GM12878 (cell line): Measurements from ENCODE around the gene COQ4. TPM values are rescaled to one million over a fixed set of nuclear protein-coding genes. Genes with fewer than 3 reads are reported as not detected.

Experiments used
- BHLHE40 ChIP-seq, 2 experiments: fragments of 450-650 bp in 1 of 2; IDR thresholded peaks; 2 replicates each; pipeline ENCODE4 v1.6.1; 2011 to 2017; ENCODE audit warnings: low read depth in 2 of 2, borderline replicate concordance in 1 of 2, improper control_type of control experiment in 1 of 2, low read length in 1 of 2, mild to moderate bottlenecking in 1 of 2
- BRCA1 ChIP-seq: IDR thresholded peaks from 2 replicates; pipeline ENCODE4 v1.6.1; 2011; ENCODE audit warnings: low read depth, low read length, improper control_type of control experiment
- CREB1 ChIP-seq: IDR thresholded peaks from 2 replicates; pipeline ENCODE4 v1.6.1; 2012; ENCODE audit warnings: low read depth, mild to moderate bottlenecking, inconsistent platforms
- DPF2 ChIP-seq: fragments of 450-650 bp; IDR thresholded peaks from 2 replicates; pipeline ENCODE4 v1.6.1; 2017; ENCODE audit warnings: mild to moderate bottlenecking
- FOXK2 ChIP-seq: fragments of 450-650 bp; IDR thresholded peaks from 2 replicates; pipeline ENCODE4 v1.6.1; 2017; ENCODE audit warnings: mild to moderate bottlenecking, moderate library complexity
- NBN ChIP-seq: fragments of 450-650 bp; IDR thresholded peaks from 2 replicates; pipeline ENCODE4 v1.6.1; 2016
- NR2C1 ChIP-seq: fragments of 450-650 bp; IDR thresholded peaks from 2 replicates; pipeline ENCODE4 v1.6.1; 2017; ENCODE audit warnings: antibody characterized with exemption, mild to moderate bottlenecking, moderate library complexity
- POLR2A ChIP-seq: IDR thresholded peaks from 2 replicates; pipeline ENCODE4 v1.6.1; 2011; ENCODE audit warnings: low read depth, mild to moderate bottlenecking, low read length
- POLR2AphosphoS2 ChIP-seq: IDR thresholded peaks from 2 replicates; pipeline ENCODE4 v1.6.1; 2011; ENCODE audit warnings: low read depth, mild to moderate bottlenecking, low read length, improper control_type of control experiment, moderate library complexity
- RB1 ChIP-seq: fragments of 450-650 bp; formaldehyde crosslinking; IDR thresholded peaks from 2 replicates; pipeline ENCODE4 v1.6.1; 2017; ENCODE audit warnings: mild to moderate bottlenecking, borderline replicate concordance
- SMAD1 ChIP-seq: fragments of 450-650 bp; IDR thresholded peaks from 2 replicates; pipeline ENCODE4 v1.6.1; 2018; ENCODE audit warnings: mild to moderate bottlenecking, low read depth; ENCODE audit not compliant: partially characterized antibody
- SMC3 ChIP-seq: IDR thresholded peaks from 2 replicates; pipeline ENCODE4 v1.6.1; 2011; ENCODE audit warnings: low read length, improper control_type of control experiment, borderline replicate concordance
- WRNIP1 ChIP-seq: IDR thresholded peaks from 2 replicates; pipeline ENCODE4 v1.6.1; 2011; ENCODE audit warnings: low read depth, low read length, improper control_type of control experiment, borderline replicate concordance
- polyA plus RNA-seq, 11 experiments: library from polyadenylated mRNA; depleted of rRNA in 4 of 11; unstranded in 6 of 11; stranded (reverse) in 5 of 11; fragments of >200 nt; fragmentation: Nextera tagmentation in 4 of 11; fragmentation: Illumina TruSeq in 1 of 11; extraction: Ambion mirVana in 4 of 11; extraction: Trizol in 1 of 11; gene quantifications; 1 replicate in 1 of 11; 2 replicates in 10 of 11; pipeline versions ENCODE4 v1.2.1 to v1.2.3, GENCODE V29; 2011 to 2016; ENCODE audit warnings: inconsistent platforms in 2 of 11, missing spikeins in 2 of 11, low read depth in 1 of 11
- total RNA-seq, 4 experiments: library from RNA; depleted of rRNA in 3 of 4; stranded (reverse); fragments of >200 nt in 3 of 4; fragmentation: Illumina TruSeq in 1 of 4; extraction: Trizol in 1 of 4; gene quantifications; 2 replicates each; pipeline versions ENCODE4 v1.2.1 to v1.2.3, GENCODE V29; 2013 to 2021
- TF ChIP-seq, protein P1 (sequence below): fragments of 450-650 bp; IDR thresholded peaks from 2 replicates; pipeline ENCODE4 v1.6.1; 2017; ENCODE audit warnings: borderline replicate concordance
- TF ChIP-seq, protein P2 (sequence below): fragments of 450-650 bp; IDR thresholded peaks from 2 replicates; pipeline ENCODE4 v1.6.1; 2017; ENCODE audit warnings: mild to moderate bottlenecking, moderate library complexity

Gene COQ4
- total and polyA plus RNA-seq, 10 of the 15 experiments (the other 5 are each of a cell fraction or from before 2014, with no cell fraction given), result 3.8 to 64.1 (median 38.6) TPM

DNA sequence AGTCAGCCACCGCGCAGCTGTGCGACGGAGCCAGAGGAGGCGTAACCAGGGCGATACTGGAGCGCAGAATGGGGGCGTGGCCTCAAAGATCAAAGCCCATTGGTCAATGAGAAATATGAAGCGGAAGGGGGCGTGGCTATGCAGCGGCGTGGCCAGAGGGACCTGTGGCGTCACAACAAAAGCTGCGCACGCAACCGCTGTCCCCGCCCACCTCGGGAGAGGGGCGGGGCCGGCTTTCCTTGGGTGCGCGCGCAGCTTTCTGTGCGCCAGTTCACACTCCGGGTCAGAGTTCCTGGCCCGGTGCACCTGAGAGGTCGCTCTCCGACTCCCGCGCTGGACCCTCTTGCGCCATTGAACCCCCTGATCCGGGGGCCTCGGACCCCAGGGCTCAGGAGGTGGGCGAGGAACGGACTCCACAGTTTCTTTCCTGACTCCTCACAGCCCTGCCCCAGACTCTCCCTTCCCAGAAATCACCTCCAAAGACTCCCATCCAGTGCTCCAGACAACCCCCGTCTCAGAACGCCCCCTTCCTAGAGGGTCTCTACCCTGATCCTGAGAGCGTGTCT lies 46.5 kb upstream of the COQ4 start, which contains the start of gene SWI5 (continued):
- TF ChIP-seq WRNIP1, result 0 out of 2 replicates have a peak, but pooled peaks have one; percentile 47
- peak; percentile 97 for TF ChIP-seq POLR2AphosphoS2
- peak; percentile 69; the same call in 1 of the 2 replicates for TF ChIP-seq RB1
- TF ChIP-seq NR2C1, result peak; percentile 89
- TF ChIP-seq BHLHE40 (IDR thresholded peaks at IDR 0.05; ENCODE audit: borderline replicate concordance in 1 of 2, low read depth in 2 of 2, low read length in 1 of 2), result 0 out of 4 replicates have a peak, but pooled peaks of 1 of the 2 experiments have one; percentile 34
- no peak for TF ChIP-seq FOXK2
- TF ChIP-seq, protein P1, sequence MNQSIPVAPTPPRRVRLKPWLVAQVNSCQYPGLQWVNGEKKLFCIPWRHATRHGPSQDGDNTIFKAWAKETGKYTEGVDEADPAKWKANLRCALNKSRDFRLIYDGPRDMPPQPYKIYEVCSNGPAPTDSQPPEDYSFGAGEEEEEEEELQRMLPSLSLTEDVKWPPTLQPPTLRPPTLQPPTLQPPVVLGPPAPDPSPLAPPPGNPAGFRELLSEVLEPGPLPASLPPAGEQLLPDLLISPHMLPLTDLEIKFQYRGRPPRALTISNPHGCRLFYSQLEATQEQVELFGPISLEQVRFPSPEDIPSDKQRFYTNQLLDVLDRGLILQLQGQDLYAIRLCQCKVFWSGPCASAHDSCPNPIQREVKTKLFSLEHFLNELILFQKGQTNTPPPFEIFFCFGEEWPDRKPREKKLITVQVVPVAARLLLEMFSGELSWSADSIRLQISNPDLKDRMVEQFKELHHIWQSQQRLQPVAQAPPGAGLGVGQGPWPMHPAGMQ, result no peak
- peak; percentile 99 for TF ChIP-seq POLR2A
- no peak for TF ChIP-seq BRCA1
- TF ChIP-seq DPF2, result peak; percentile 19; the same call in 1 of the 2 replicates
- no peak for TF ChIP-seq SMC3
- peak; percentile 50 for TF ChIP-seq SMAD1
- TF ChIP-seq CREB1, result peak; percentile 89
- TF ChIP-seq, protein P2, sequence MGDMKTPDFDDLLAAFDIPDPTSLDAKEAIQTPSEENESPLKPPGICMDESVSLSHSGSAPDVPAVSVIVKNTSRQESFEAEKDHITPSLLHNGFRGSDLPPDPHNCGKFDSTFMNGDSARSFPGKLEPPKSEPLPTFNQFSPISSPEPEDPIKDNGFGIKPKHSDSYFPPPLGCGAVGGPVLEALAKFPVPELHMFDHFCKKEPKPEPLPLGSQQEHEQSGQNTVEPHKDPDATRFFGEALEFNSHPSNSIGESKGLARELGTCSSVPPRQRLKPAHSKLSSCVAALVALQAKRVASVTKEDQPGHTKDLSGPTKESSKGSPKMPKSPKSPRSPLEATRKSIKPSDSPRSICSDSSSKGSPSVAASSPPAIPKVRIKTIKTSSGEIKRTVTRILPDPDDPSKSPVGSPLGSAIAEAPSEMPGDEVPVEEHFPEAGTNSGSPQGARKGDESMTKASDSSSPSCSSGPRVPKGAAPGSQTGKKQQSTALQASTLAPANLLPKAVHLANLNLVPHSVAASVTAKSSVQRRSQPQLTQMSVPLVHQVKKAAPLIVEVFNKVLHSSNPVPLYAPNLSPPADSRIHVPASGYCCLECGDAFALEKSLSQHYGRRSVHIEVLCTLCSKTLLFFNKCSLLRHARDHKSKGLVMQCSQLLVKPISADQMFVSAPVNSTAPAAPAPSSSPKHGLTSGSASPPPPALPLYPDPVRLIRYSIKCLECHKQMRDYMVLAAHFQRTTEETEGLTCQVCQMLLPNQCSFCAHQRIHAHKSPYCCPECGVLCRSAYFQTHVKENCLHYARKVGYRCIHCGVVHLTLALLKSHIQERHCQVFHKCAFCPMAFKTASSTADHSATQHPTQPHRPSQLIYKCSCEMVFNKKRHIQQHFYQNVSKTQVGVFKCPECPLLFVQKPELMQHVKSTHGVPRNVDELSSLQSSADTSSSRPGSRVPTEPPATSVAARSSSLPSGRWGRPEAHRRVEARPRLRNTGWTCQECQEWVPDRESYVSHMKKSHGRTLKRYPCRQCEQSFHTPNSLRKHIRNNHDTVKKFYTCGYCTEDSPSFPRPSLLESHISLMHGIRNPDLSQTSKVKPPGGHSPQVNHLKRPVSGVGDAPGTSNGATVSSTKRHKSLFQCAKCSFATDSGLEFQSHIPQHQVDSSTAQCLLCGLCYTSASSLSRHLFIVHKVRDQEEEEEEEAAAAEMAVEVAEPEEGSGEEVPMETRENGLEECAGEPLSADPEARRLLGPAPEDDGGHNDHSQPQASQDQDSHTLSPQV, result no peak
- 0 out of 2 replicates have a peak, but pooled peaks have one; percentile 37 for TF ChIP-seq NBN
